SU-DHL-6 (cell line): ENCODE measurements around the gene HHLA2.

Source experiments
- H2AFZ ChIP-seq: fragments of 200-600 bp; sonication (generic); 2 replicates; pipeline ENCODE4 v1.6.1; 2014; ENCODE audit warnings: low read depth, mild to moderate bottlenecking, moderate library complexity, mixed read lengths, antibody characterized with exemption, low read length; ENCODE audit not compliant: severe bottlenecking
- H3F3A ChIP-seq: fragments of 200-600 bp; shearing (Covaris generic); 2 replicates; pipeline ENCODE4 v1.6.0; 2016; ENCODE audit warnings: antibody characterized with exemption, mild to moderate bottlenecking; ENCODE audit not compliant: insufficient read depth
- H3K27ac ChIP-seq: fragments of 200-600 bp; sonication (generic); 2 replicates; pipeline ENCODE4 v1.5.1; 2016; ENCODE audit warnings: low read depth, mild to moderate bottlenecking, low read length, moderate library complexity, mixed read lengths
- H3K27me3 ChIP-seq: fragments of 200-600 bp; sonication (generic), shearing (Covaris generic); 2 replicates; pipeline ENCODE4 v1.6.0; 2014; ENCODE audit warnings: mild to moderate bottlenecking, low read length
- H3K36me3 ChIP-seq: fragments of 200-600 bp; sonication (generic); 2 replicates; pipeline ENCODE4 v1.6.1; 2014; ENCODE audit warnings: mild to moderate bottlenecking, low read length, mixed read lengths
- H3K4me2 ChIP-seq: fragments of 300-600, 200-600 bp; shearing (Covaris generic), sonication (generic); 2 replicates; pipeline ENCODE4 v1.6.0; 2014; ENCODE audit warnings: low read length, low read depth, mild to moderate bottlenecking; ENCODE audit not compliant: poor library complexity, severe bottlenecking
- H3K4me3 ChIP-seq: fragments of 200-600 bp; sonication (generic); 2 replicates; pipeline ENCODE4 v1.5.1; 2014; ENCODE audit warnings: antibody characterized with exemption, low read length, mild to moderate bottlenecking, mixed read lengths; ENCODE audit not compliant: insufficient read depth, poor library complexity, severe bottlenecking
- H3K79me2 ChIP-seq: fragments of 200-600 bp; sonication (generic); 2 replicates; pipeline ENCODE4 v1.6.1; 2014; ENCODE audit warnings: mild to moderate bottlenecking, low read length, moderate library complexity; ENCODE audit not compliant: insufficient read depth
- H3K9ac ChIP-seq: fragments of 200-600 bp; sonication (generic); 2 replicates; pipeline ENCODE4 v1.7.0; 2014; ENCODE audit warnings: mild to moderate bottlenecking, low read length
- H3K9me2 ChIP-seq: fragments of 200-600 bp; sonication (generic); replicated peaks from 2 replicates; pipeline ENCODE4 v1.6.1; 2014; ENCODE audit warnings: low read length; ENCODE audit not compliant: insufficient read depth
- H3K9me3 ChIP-seq: fragments of 200-600 bp; sonication (generic); 2 replicates; pipeline ENCODE4 v1.6.1; 2014; ENCODE audit warnings: low read length, mixed read lengths; ENCODE audit not compliant: insufficient read depth
- H4K20me1 ChIP-seq: fragments of 200-600 bp; sonication (generic); 2 replicates; pipeline ENCODE4 v1.6.1; 2014; ENCODE audit warnings: low read depth, mild to moderate bottlenecking, antibody characterized with exemption, low read length, moderate library complexity, mixed read lengths
- CTCF ChIP-seq: fragments of 200-600 bp; sonication (generic); IDR thresholded peaks from one replicate; pipeline ENCODE4 v1.5.1; 2017; ENCODE audit warnings: antibody characterized with exemption, mild to moderate bottlenecking, low read length, moderate library complexity; ENCODE audit not compliant: insufficient read depth, poor library complexity, severe bottlenecking
- EZH2phosphoT487 ChIP-seq: fragments of 200-600 bp; sonication (generic), shearing (Covaris generic); conservative IDR thresholded peaks from 2 replicates; pipeline ENCODE4 v1.6.1; 2018; ENCODE audit warnings: mild to moderate bottlenecking, antibody characterized with exemption, low read length, moderate library complexity, mixed read lengths

HHLA2 gene

GRCh38 chr3:108359011-108359410 is 62.7 kb downstream of the HHLA2 start:
- H3F3A ChIP-seq: no peaks in the 10 kb centered on the region
- no peak overlapping the region for H3K9ac ChIP-seq
- TF ChIP-seq CTCF (no peak), EZH2phosphoT487 (no peak)
- H3K9me3 ChIP-seq: no peaks in the 10 kb centered on the region
- H3K79me2 ChIP-seq: no peaks in the 10 kb centered on the region
- no peaks in the 10 kb centered on the region for H4K20me1 ChIP-seq
- no peaks in the 10 kb centered on the region for H3K36me3 ChIP-seq
- no peak overlapping the region for H2AFZ ChIP-seq
- H3K27me3 ChIP-seq: no peaks in the 10 kb centered on the region
- no peak overlapping the region for H3K4me3 ChIP-seq
- no peak overlapping the region for H3K4me2 ChIP-seq
- H3K9me2 ChIP-seq: no peaks in the 10 kb centered on the region
- H3K27ac ChIP-seq: no peak overlapping the region

- TF ChIP-seq CTCF (no peak), EZH2phosphoT487 (no peak)
- Histone ChIP-seq H3K4me2 (no peak overlapping the region), H3F3A (no peaks in the 10 kb centered on the region), H3K9me3 (no peaks in the 10 kb centered on the region), H3K36me3 (no peaks in the 10 kb centered on the region), H3K79me2 (no peaks in the 10 kb centered on the region), H3K9ac (no peak overlapping the region), H2AFZ (no peak overlapping the region), H4K20me1 (no peaks in the 10 kb centered on the region), H3K27ac (no peak overlapping the region), H3K27me3 (no peaks in the 10 kb centered on the region), H3K4me3 (no peak overlapping the region), H3K9me2 (no peaks in the 10 kb centered on the region)
These were observed 79.7 kb downstream of the HHLA2 start for GRCh38 chr3:108376026-108376425.

GRCh38 chr3:108377384-108377783 is 81.0 kb downstream of the HHLA2 start:
- no peaks in the 10 kb centered on the region for H4K20me1 ChIP-seq
- TF ChIP-seq EZH2phosphoT487 (no peak), CTCF (no peak)
- H3K4me2 ChIP-seq: no peak overlapping the region
- H3K79me2 ChIP-seq: no peaks in the 10 kb centered on the region
- H3K27ac ChIP-seq: no peak overlapping the region
- no peaks in the 10 kb centered on the region for H3F3A ChIP-seq
- no peak overlapping the region for H3K4me3 ChIP-seq
- H3K9ac ChIP-seq: no peak overlapping the region
- H3K9me2 ChIP-seq: no peaks in the 10 kb centered on the region
- no peak overlapping the region for H2AFZ ChIP-seq
- H3K36me3 ChIP-seq: no peaks in the 10 kb centered on the region
- no peaks in the 10 kb centered on the region for H3K9me3 ChIP-seq
- no peaks in the 10 kb centered on the region for H3K27me3 ChIP-seq
